GM18502 (cell line): Measurements from ENCODE around the gene YWHAE.
"Not testable (repeated sequence)": the region's sequence is repeated elsewhere in the genome, so short reads cannot be mapped to it uniquely, and the experiment has no call there.

Source experiments
- ATAC-seq: cut with Tn5 transposase; IDR thresholded peaks from one replicate; pipeline ENCODE4 v1.9.1; 2021; ENCODE audit warnings: mild to moderate bottlenecking; ENCODE audit not compliant: unreplicated experiment, poor library complexity

The YWHAE gene

GRCh38 chr17:1375615-1376014 lies 24.4 kb downstream of the YWHAE start:
- no peak for ATAC-seq

GRCh38 chr17:1374431-1375177 lies 25.4 kb downstream of the YWHAE start:
- ATAC-seq = no peak

GRCh38 chr17:1373707-1374237 lies 26.2 kb downstream of the YWHAE start:
- ATAC-seq = no peak

GRCh38 chr17:1372618-1373017 lies 27.4 kb downstream of the YWHAE start:
- no peak for ATAC-seq

GRCh38 chr17:1371893-1372590 lies 28.0 kb downstream of the YWHAE start:
- no peak for ATAC-seq

- ATAC-seq = no peak
Observed at GRCh38 chr17:1368588-1368987, 31.4 kb downstream of the YWHAE start.

- no peak for ATAC-seq
Observed at GRCh38 chr17:1367351-1367745, 32.7 kb downstream of the YWHAE start.

GRCh38 chr17:1366234-1366633 lies 33.8 kb downstream of the YWHAE start:
- ATAC-seq = no peak

GRCh38 chr17:1365445-1366039 lies 34.5 kb downstream of the YWHAE start:
- ATAC-seq = no peak

- peak; percentile 62 for ATAC-seq
Observed at GRCh38 chr17:1362964-1363363, 37.1 kb downstream of the YWHAE start.

GRCh38 chr17:1362065-1362848 lies 37.8 kb downstream of the YWHAE start:
- ATAC-seq = no peak

- ATAC-seq = no peak
Observed at GRCh38 chr17:1360975-1361374, 39.0 kb downstream of the YWHAE start.

GRCh38 chr17:1360315-1360714 lies 39.7 kb downstream of the YWHAE start:
- not testable (repeated sequence) for ATAC-seq

- ATAC-seq = no peak
Observed at GRCh38 chr17:1354030-1354429, 46.0 kb downstream of the YWHAE start.

- ATAC-seq = not testable (repeated sequence)
Observed at GRCh38 chr17:1352530-1352929, 47.5 kb downstream of the YWHAE start.

- ATAC-seq = no peak
Observed at GRCh38 chr17:1351971-1352370, 48.1 kb downstream of the YWHAE start.

GRCh38 chr17:1351275-1351674 lies 48.7 kb downstream of the YWHAE start:
- no peak for ATAC-seq

GRCh38 chr17:1347589-1348323 lies 52.3 kb downstream of the YWHAE start:
- ATAC-seq = no peak

- no peak for ATAC-seq
Observed at GRCh38 chr17:1344521-1344920, 55.5 kb downstream of the YWHAE start.

GRCh38 chr17:1343554-1343953 lies 56.5 kb downstream of the YWHAE start:
- ATAC-seq = no peak
